Stomach (tissue), 9 donors: ENCODE measurements around the gene ARHGAP40. TPM values are rescaled to one million over a fixed set of nuclear protein-coding genes. Genes with fewer than 3 reads are reported as not detected.

Experiments used
- DNase-seq, 2 donors: peaks; one replicate each; pipeline versions ENCODE4 v3.0.0 to v3.0.0-alpha.2; 2013 to 2019
- H3K27ac ChIP-seq, 5 donors: fragments of 200-600 bp in 4 of 5; sonication (generic) in 4 of 5; one replicate each; pipeline ENCODE4 v1.5.1; 2013 to 2019; ENCODE audit warnings: mild to moderate bottlenecking in 1 of 5, moderate library complexity in 1 of 5
- H3K27me3 ChIP-seq, 3 donors: fragments of 200-600 bp; sonication (generic); one replicate each; pipeline ENCODE4 v1.5.1; 2017 to 2019; ENCODE audit warnings: mixed run types in 1 of 3
- H3K36me3 ChIP-seq, 4 donors: fragments of 200-600 bp; sonication (generic); 1 replicate in 3 of 4; 2 replicates in 1 of 4; pipeline ENCODE4 v1.5.1; 2016 to 2019
- H3K4me1 ChIP-seq, 4 donors: fragments of 200-600 bp; sonication (generic); one replicate each; pipeline ENCODE4 v1.5.1; 2016 to 2019
- H3K4me3 ChIP-seq, 4 donors: fragments of 200-600 bp; sonication (generic) in 3 of 4; one replicate each; pipeline ENCODE4 v1.5.1; 2016 to 2019; ENCODE audit warnings: mild to moderate bottlenecking in 1 of 4
- H3K9me3 ChIP-seq, 4 donors: fragments of 200-600 bp; sonication (generic); one replicate each; pipeline ENCODE4 v1.5.1; 2016 to 2019
- CTCF ChIP-seq, 7 experiments: fragments of 450-650 bp in 4 of 7; fragments of 200-600 bp in 3 of 7; sonication (generic) in 3 of 7; IDR thresholded peaks; one replicate each; pipeline ENCODE4 v1.5.1; 2016 to 2019; ENCODE audit warnings: antibody characterized with exemption in 7 of 7, control low read depth in 2 of 7, mild to moderate bottlenecking in 1 of 7
- EP300 ChIP-seq: sonication (generic); formaldehyde crosslinking; IDR thresholded peaks from one replicate; pipeline ENCODE4 v1.6.1; 2017; ENCODE audit warnings: antibody characterized with exemption
- POLR2A ChIP-seq, 4 donors: fragments of 450-650 bp; IDR thresholded peaks; one replicate each; pipeline ENCODE4 v1.6.1; 2016; ENCODE audit warnings: antibody characterized with exemption in 4 of 4, control low read depth in 2 of 4, mild to moderate bottlenecking in 1 of 4, moderate library complexity in 1 of 4
- POLR2AphosphoS5 ChIP-seq, 3 donors: sonication (generic); formaldehyde crosslinking; IDR thresholded peaks; one replicate each; pipeline ENCODE4 v1.6.1; 2016; ENCODE audit warnings: antibody characterized with exemption in 3 of 3
- WGBS, 5 donors: extraction: QIAGEN DNeasy Blood & Tissue Kit in 3 of 5; methylation state at CpG; one replicate each; pipeline versions ENCODE4 v1.1.5 to v1.1.7; 2013 to 2018; 5-methylcytosine and 5-hydroxymethylcytosine counted together
- intact Hi-C: fragments of 100-400 bp; cut with DNase I; formaldehyde crosslinking; loops from one replicate; pipeline ENCODE4 v1.15.1; 2023; ENCODE audit warnings: low total_unique reads
- polyA plus RNA-seq, 3 donors: library from polyadenylated mRNA; stranded (reverse); fragments of 200-250 nt; gene quantifications; one replicate each; pipeline ENCODE4 v1.2.3, GENCODE V29; 2013
- total RNA-seq, 5 donors: library from RNA; depleted of rRNA; stranded (reverse); fragments of >200 nt; gene quantifications; one replicate each; pipeline versions ENCODE4 v1.1.0 to v1.2.3, GENCODE V29; 2014 to 2016
- donor health status: healthy with polysubstance abuse.
- donor health status: Bipolar disorder and iron deficiency.
- donor health status: healthy.

The ARHGAP40 gene
- total and polyA plus RNA-seq, 8 donors: 0.31 to 15.7 (median 1.1) TPM; not detected in 3

GRCh38 chr20:38617830-38618196, 16.2 kb downstream of the ARHGAP40 start:
- intact Hi-C loops: no loop called here
- Histone ChIP-seq H3K27ac (no peak overlapping the region), H3K27me3 (peaks cover 0 to 52% (median 0%) of the 10 kb centered on the region in 3 donors), H3K9me3 (no peaks in the 10 kb centered on the region), H3K4me3 (no peak overlapping the region), H3K36me3 (no peaks in the 10 kb centered on the region), H3K4me1 (no peaks in the 10 kb centered on the region)
- DNase-seq: no peak
- TF ChIP-seq POLR2A (IDR thresholded peaks at IDR 0.05) (no peak), POLR2AphosphoS5 (IDR thresholded peaks at IDR 0.05) (no peak), CTCF (IDR thresholded peaks at IDR 0.05) (no peak), EP300 (no peak)
- WGBS, 5 donors: 86 to 93% (median 90%) methylated on average over 4 of the region's 4 CpGs

DNA sequence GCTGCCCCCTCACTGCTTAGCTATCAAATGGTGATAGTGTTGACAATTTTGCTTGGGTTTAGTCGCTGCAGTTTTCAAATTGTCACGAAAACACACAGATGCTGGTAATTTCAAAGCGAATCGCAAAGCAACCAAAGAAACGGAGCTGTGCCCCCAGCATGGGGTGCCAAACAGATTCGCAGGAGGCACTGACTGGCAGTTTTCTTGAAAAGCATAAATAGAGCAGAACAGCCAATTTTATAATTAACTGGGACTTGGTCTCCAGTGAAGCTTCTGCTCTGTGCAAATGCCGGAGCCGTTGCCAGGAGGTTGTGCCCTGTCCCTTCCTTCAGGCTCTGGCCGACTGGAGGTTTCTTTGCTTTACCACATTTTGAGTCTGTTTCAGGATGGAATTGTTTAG, 18.8 kb downstream of the ARHGAP40 start:
- no peaks in the 10 kb centered on the region for H3K4me1 ChIP-seq
- H3K27me3 ChIP-seq: peaks cover 0 to 55% (median 0%) of the 10 kb centered on the region in 3 donors
- DNase-seq: no peak
- intact Hi-C loops: no loop called here
- no peak for TF ChIP-seq EP300
- TF ChIP-seq POLR2A (IDR thresholded peaks at IDR 0.05): no peak
- no peak for TF ChIP-seq POLR2AphosphoS5 (IDR thresholded peaks at IDR 0.05)
- TF ChIP-seq CTCF (IDR thresholded peaks at IDR 0.05): no peak
- no peaks in the 10 kb centered on the region for H3K36me3 ChIP-seq
- no peak overlapping the region for H3K4me3 ChIP-seq
- H3K27ac ChIP-seq: no peak overlapping the region
- H3K9me3 ChIP-seq: peaks cover 0 to 13% (median 9%) of the 10 kb centered on the region in 4 donors
- whole genome bisulfite sequencing, 5 donors: 63 to 75% (median 73%) methylated on average over 9 of the region's 9 CpGs

- intact Hi-C loops: no loop called here
- peaks cover 0 to 13% (median 9%) of the 10 kb centered on the region in 4 donors for H3K9me3 ChIP-seq
- WGBS, 5 donors: 49 to 82% (median 73%) methylated on average over 3 to 4 of the region's 4 CpGs
Measured at GRCh38 chr20:38623061-38623460, 21.5 kb downstream of the ARHGAP40 start.

GRCh38 chr20:38624084-38624483, 22.5 kb downstream of the ARHGAP40 start:
- H3K27me3 ChIP-seq: peaks cover 0 to 21% (median 0%) of the 10 kb centered on the region in 3 donors
- no peak for DNase-seq
- TF ChIP-seq EP300 (no peak), CTCF (IDR thresholded peaks at IDR 0.05) (no peak), POLR2AphosphoS5 (IDR thresholded peaks at IDR 0.05) (no peak), POLR2A (IDR thresholded peaks at IDR 0.05) (no peak)
- no peak overlapping the region for H3K27ac ChIP-seq
- H3K4me3 ChIP-seq: no peak overlapping the region
- H3K9me3 ChIP-seq: peaks cover 0 to 13% (median 9%) of the 10 kb centered on the region in 4 donors
- H3K4me1 ChIP-seq: no peaks in the 10 kb centered on the region
- intact Hi-C loops: no loop called here
- no peaks in the 10 kb centered on the region for H3K36me3 ChIP-seq
- WGBS, 5 donors: 61 to 92% (median 88%) methylated on average over 2 of the region's 2 CpGs

More at GRCh38 chr20:38623061-38623460, 21.5 kb downstream of the ARHGAP40 start:
- H3K4me3 ChIP-seq: no peak overlapping the region
- no peaks in the 10 kb centered on the region for H3K4me1 ChIP-seq
- H3K36me3 ChIP-seq: no peaks in the 10 kb centered on the region
- TF ChIP-seq POLR2AphosphoS5 (IDR thresholded peaks at IDR 0.05) (no peak), POLR2A (IDR thresholded peaks at IDR 0.05) (no peak), EP300 (no peak), CTCF (IDR thresholded peaks at IDR 0.05) (no peak)
- H3K27ac ChIP-seq: no peak overlapping the region
- DNase-seq: no peak
- H3K27me3 ChIP-seq: peaks cover 0 to 31% (median 0%) of the 10 kb centered on the region in 3 donors
